Measurements from ENCODE around the gene CAMK2B.

The CAMK2B gene

DNA sequence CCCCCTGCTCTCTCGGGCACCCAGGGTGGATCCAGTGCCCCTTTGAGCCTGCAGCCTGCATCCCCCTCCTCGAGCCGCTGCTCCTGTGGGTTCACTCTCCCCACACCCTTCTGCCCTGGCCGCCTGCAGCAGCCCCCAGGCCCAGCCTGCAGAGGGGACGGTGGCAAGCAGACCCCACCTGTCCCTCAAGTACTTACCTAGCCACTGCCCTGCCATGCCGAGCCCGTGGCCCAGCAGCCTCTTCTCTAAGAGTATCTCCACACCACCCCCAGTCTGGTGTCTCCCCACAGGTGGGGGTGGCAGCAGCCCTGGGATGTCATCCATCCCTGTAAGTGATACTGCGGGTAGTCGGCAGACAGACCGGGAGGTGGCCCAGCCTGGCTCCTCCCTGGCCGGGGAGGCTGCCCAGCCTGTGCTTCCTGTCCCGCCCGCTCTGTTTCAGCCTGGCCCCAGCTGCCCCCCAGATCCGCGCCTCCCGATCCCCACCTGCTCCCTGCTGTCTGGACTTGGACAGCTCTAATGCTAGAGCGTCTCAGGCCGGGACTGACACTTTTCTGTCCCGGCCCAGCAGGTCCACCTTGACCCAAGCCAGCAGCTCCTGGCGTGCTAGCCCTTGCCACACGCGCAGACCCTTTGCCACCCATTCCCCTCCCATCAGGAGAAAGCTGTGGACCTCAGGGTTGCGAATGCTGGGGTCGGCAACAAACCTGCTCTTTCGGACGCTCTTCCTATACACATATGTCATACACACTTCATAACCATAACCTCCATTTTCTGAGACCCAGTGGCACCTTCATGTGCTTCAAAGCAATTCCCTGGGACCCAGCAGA, 99.6 kb downstream of the CAMK2B start:
- no peak for DNase-seq

DNA sequence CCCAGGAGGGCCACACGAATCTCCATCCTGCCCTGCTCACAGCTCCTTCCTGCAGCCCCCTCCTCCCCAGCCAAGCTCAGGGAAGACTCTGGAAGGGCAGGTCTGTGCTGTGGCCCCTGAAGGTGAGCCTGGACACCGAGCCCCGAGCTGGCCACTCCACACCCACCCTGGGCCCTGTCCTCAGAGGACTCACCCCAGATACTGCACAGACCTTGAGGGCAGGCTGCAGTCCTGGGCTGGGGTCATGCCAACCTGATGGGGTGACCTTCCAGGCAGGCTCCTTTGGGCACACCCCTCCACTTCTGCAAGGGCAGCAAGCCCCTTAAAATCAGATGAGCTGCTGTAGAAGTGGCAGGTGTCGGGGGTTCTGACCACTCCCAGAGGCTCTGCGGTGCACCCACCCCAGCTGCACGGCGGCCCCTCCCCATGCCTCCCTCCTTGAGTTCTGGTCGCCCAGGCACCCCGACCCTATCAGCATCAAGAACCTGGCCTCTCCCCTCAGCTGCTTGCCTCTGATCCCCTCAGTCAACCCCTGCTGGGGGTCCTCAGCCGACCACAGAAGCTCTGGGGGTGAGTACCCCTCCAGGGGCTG, 100.3 kb downstream of the CAMK2B start:
- no peak for DNase-seq

DNA sequence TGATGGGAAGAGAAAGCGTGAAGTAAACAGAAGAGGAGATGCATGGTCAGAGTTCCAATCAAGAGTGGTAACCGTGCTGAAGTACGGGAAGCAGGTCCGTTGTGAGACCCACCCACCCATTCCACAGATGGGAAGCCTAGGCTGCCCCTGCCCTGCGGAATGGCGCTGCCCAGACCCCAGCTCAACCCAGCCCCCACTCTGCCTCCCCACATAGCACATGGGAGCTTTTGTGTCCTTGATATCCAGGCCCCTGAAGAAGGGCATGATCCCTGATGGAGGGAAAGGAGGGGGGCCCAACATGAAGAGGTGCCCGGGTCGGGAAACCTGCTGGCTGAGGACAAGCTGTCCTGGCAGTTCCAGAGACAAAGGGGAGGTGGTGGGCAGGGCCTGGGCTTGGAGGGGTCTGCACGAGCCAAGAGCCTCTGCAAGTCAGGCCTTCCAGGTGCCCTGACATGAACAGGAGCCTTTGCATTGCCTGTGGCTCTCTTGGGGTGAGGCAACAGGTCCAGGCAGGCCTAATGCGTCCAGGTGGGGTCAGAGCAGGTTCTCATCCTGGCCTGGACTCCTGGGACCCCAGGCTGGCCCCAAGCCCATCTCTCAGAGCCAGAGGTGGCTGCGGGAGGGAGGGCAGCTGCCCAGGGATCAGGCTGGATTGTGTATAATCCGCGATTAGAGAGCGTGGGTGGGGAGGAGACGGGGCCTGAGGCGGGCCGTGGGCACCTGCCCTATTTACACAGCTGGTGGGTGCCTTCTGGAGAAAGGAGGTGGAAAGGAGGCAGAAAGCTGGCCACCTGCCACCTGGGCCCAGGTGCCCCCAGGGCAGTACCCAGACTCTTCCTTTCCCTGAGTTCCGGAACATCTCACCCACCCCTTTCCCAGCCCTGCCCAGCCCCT, 101.1 kb downstream of the CAMK2B start:
- DNase-seq: no peak

DNA sequence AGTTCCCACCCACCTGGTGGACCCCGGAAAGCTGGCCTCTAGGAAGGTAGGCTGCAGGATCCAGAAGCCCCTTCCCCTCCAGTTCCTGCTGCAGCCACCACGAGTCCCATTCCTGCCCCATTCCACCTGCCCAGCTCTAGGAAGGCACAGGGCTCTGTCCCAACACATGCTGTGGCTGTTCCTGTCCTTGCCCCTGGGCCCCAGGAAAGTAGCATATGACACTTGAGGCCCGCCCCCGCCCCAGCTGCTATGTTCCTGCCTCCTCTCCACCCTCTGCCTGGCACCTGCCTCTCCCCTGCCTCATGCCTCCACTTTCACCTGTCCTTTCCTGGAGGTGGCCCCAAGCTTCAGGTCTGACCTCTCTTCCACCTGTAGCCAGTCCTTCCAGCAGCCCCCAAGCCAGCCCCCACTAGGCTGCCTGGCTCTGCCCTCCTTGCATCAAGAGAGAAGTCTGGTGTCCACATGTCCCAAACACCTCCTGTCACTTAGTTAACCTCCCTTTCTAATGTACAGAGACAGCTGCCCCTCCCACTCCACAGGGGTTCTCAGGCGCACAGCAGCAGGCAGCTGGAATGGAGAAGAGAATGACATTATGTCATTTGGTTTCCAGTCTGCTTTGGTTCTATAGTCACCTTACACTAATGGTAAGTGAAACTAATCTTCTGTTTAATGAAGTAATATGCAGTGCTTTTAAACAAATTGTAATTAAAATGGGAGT, 101.9 kb downstream of the CAMK2B start:
- DNase-seq: no peak

DNA sequence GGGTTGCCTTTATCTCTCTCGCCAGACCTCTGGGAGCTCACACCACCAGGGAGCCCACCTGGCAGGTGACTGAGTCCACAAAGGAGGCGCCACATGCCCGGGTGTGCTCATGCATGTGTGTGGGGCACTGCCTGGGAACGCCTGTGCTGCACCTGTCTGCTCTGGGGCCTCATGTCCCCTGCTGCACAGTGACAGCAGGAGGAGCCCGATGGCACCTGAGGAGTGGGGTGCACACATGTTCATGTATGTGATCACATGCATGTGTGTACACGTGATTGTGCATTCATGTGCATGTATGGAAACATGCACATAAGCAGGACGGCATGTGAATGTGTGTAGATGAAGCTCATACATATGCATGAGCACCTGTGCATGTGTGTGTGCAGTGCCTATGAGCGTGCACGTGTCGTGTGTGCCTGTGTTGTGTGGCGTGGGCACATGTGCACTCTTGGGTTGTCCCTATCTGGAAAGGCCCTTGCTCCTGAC, 102.6 kb downstream of the CAMK2B start:
- no peak for DNase-seq

DNA sequence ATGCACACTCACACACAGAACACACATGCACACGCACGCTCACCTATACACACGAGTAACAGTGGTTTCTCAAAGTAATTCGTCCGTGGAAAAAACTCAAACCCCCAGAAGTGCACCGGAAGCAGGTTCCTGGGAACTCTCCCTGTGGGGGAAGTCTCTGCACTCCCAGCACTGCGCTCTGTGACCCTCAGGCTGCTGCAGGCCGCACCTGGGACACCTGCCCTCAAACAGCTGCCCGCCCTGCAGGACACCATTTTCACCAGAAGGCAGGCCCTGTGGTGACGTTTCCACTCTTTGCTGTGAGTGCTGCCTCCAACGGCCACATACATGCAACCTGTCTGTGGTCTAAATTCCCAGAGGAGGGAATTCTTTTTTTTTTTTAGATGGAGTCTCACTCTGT, 103.3 kb downstream of the CAMK2B start:
- no peak for DNase-seq

DNA sequence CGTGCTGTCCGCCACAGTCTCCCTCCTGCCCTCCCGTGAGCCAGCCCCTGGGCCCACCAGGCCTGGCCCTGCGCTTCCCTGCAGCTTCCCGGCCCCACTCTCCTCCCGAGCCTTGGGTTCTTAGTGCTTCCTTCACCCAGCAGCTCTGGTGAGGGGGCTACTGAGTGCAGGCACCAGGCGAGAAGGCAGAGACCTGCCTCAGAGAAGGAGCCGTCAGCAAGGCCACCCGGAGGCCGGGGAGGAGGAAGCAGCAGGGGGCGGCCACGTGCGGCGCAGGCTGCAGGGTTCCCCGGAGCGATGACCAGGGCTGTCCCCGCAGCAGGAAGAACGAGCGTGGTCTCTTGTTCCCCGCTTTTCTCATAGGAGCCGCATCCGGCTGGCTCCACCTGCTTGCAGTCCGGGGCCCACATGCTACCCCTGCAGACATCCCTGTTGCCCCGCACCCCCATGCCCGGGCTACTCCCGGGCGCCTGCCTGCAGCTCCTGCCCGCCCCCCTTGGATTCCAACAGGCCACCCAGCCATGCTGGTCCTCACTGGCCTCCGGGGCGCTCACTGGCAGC, 104.1 kb downstream of the CAMK2B start:
- no peak for DNase-seq

DNA sequence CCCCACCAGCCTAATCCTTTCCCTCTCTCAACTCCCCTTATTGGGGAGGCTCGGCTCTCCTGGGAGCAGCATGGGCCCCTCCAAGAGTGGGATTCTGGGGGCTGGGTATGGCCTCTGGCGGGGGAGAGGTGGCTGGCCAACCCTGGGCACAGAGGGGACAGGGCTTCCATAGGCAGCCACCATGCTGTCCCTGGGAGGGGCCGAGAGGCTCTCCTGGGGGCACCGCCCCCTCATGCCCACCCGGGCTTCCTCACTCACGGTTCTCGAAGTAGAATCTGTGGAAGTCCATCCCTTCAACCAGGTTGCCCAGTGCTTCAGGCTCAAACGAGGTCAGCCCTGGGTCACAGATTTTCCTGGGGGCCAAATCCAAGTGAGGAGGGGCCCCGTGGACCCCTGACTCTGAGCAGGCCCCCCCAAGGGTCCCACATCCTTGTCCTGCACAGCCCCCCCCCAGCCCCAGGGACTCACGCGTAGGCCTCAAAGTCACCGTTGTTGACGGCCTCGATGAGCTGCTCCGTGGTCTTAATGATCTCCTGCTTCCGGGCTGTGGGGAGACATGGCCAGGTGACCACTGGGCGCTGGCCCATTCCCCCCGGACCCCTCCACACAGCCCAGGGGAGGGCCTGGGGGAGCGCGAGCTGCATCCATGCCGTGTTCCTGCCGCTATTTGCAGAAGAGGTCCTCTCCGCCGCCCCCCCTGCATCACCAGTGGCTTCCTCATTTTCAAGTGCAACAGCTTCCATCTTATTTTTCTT, 104.9 kb downstream of the CAMK2B start:
- no peak for DNase-seq

DNA sequence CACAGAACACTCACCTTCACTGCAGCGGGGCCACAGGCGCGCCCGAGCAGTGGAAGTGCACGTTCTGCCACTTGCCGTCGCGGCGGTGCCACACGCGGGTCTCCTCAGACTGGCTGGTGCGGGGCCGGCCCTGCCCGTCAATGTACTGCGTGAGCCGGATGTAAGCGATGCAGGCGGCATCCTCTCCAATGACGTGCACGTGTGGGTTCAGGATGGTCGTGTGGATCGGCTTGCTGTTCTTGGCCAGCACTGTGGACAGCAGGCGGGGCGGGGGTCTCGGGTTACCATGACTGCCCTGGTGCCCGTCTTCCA, 105.4 kb downstream of the CAMK2B start:
- no peak for DNase-seq

DNA sequence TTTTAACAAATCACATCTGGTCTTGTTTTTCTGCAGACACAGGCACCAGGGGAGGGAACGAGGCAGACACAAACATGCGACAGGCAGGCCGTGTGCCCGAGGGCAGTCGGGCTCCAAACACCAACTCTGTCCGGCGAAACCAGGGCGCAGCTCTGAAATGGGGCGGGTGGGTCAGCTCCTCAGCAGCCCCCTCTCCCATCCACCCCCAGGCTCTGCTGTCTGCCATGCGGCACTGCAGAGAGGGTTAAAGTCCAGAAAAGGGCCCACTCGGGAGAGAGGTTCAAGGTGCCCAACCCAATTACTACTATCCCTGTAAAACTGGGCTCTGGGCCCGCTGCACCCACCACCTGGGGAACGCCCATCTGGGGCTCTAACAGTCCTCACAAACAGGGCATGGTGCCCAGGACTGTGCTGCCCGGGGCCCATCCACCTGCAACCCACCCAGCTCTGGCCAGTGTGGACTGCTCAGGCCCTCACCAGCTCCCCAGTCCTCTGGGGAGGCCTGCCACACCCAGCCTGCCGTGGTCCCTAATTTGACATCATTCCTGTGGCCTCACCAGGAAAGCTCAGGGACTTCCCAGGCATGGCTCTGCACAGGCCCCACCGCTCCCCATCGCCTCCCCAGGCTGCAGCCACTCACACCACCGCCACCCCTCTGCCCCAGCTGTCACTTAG, 105.9 kb downstream of the CAMK2B start:
- no peak for DNase-seq

DNA sequence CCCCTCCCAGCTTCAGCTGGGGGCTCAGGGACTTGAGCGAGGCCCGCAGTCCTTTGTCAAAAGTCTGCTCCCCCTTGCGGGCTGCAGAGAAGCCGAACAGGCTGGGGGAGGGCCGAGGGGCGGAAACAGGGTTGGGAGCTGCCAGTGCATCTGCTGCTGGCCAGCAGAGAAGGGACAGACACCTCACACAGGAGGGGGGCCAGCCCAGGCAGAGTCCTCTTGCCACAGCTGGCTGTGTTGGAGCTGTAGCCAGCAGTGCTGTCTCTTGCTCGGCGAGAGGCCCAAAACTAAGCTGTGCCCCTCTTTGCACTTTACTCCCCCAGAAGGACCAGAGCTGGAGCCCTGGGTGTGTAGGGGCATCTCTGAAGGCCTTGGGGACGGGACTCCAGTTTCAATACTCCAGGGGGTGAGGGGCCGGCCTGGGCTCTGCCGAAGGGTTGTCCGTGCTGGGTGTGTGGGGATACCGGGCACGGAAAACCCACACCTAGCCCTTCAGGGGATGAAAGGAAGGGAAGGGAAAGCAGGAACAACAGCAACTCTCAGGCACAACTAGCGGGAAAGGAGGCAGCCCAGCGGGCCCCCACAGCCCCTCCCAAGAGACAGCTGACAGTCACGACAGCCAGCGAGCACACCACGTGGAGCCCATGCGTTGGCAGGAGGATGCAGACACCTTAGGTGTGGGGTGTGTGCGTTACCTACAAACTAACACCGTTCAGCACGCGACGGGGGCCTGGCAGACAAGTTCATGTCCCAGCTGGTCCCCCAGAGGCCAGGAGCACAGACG, 106.8 kb downstream of the CAMK2B start:
- DNase-seq: no peak

DNA sequence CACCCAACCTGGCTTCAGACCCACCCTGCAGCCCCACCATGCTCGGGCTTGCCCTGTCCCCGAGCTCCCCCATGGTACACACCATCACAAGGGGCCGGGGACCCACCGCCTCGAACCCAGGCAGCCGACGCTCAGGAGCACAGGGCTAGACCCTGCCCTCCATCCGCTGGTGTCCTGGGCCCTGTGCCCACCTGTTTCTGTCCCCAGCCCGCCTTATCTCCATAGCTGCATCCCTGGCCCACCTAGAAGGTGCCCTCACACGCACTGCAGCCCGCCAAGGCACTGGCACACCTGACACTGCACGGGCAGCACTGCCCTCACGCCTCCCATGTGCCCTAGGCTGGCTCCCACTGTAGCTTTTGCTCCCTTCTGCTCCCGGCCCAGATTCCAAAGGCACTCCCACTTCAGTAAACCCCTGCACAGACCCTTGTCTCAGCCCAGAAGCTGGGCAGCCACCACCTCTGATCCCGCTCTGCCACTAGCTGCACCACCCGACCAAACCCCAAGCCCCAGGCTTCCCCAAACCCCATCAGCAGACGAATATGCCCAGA, 107.5 kb downstream of the CAMK2B start:
- no peak for DNase-seq

DNA sequence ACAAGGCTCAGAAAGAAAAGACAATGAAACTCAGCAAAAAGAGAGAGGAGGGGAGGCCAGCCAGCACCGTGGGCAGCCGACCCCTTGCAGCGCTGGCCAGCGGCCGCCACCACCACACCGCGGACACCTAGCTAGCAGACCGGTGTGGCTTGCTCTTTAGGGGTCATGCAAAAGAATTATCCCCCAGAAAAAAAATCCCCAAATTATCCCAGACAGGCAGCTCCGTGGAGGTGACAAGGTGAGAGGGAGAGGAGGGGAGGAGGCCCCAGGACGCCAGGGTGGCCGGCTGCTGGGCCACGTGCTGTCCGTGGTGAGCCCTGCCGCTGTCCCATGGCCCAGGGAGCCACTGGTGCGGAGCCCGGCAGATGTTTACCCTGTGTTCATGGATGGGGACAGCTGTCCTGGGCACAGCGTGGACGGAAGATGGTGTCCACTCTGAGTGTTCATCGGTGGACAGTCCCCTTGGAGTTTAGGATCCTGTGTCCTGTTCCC, 108.1 kb downstream of the CAMK2B start:
- no peak for DNase-seq

DNA sequence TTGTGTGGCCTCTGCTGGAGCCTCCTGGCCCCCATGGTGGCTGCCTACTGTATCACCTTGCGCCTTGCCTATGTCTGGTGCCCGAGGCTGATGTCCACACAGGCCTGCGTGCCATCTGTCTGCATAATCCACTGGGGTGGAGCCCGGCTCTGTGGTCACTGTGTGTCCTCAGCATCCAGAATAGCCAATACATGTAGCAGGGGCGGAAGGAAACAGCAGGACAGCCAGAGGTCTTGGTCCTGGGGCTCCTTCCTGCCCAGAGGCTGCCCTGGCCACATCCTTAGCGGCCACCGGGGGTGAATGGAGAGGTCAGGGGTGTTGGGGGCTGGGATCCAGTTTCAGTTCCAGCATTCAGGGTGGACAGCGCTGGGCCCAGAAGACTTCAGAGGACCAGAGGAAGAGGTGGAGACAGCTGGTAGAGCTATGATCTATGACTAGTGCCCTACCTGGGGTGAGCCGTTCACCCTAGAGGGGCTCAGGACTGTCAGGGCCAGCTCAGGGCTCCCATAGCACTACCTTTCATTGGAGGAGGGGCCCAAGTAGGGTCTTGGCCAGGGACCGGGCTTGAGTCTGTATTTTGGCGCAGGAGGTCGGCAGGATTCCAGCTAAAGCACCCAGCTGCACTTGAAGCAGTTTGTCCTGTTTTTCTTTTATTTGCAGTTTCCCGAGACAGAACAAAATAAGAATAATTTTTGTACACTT, 108.7 kb downstream of the CAMK2B start:
- no peak for DNase-seq

DNA sequence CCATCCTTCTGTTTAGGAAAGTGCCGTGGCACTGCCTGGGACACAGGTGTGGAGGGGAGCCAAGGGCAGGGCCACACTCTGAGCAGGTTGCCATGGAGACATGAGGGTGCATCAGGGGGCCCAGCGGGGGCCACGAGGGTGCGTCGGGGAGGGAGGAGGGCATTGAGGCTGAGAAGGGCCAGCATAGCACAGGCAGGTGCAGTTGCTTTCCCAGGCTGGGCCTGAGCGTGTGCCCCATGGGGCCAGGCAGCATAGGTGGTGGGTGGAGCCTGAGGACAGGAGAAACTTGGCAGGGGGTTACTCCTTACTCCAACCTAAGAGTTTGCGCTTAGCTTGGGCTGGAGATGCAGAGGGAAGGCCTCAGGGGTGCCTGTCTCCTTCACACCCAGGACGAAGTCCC, 109.4 kb downstream of the CAMK2B start:
- no peak for DNase-seq

DNA sequence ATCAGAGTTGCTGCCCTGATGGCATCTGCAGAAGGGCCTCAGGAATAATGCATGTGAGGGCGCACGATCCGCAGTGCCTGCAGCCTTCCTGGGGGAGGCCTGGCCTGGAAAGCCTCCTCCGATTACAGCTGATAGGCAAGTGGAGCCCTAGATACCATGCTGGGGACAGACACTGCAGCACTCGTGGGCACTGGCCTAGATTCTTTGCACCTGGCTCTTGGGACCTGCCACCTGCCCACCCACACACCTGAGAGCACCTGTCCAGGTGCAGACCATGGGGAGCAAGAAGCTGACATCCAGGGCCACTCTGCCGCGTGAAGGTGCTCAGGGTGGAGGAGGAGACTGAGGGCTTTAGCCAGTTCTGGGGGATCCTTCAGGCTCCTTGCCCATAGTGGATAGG, 109.9 kb downstream of the CAMK2B start:
- no peak for DNase-seq

DNA sequence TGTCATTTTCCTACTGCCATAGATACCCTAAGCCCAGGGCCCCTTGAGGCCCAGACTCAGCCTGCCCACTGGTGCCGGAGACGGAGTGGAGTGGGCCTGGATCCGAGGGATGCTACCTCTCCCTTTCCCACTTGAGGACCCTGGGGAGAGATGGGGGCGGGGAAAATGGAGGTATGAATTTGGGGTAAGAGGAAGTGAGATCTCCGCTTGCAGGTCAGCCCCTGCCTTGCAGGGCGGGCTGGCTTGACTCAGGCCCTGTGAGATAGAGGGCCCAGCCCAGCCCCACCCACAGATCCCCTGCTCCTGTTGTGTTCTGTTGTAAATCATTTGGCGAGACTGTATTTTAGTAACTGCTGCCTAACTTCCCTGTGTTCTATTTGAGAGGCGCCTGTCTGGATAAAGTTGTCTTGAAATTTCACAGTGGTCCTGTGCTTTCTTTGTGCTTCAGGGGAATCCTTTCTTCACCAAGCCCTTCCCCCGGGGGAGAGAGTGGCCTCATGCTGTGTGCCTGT, 111.5 kb downstream of the CAMK2B start:
- DNase-seq: no peak

DNA sequence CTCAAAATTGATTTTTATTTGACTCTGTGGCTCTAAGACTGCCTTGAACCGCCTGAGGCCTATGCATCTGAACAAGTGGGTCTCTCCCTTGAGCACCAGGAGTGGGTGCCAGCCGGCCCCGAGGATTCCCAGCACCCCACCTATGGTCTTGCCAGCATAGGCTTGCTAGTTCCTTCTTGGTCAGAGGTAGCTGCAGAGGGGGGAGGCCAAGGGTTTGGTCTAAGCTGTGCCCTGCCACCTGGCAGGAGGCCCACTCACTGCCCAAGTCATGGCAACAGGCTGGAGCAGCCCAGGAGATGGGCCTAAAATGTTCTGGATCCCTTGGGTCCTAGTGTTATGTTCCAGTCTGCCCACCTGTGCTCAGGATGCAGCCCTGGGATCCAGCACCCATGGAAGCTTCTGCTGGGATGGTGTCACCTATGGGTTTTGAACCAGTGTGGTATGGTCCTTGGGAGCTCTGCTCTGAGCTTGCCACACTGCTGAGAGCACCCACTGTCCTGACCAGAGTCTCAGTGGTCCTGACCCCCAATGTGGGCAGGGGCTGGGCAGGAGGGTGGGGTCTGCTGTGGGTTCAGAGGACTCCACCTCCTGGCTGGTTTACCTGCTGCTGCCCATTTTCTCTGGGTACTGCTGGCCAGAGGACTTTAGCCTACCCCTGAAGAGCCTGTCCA, 112.1 kb downstream of the CAMK2B start:
- no peak for DNase-seq
